AG04449 (cell line): Measurements from ENCODE around the gene CCDC183.

Experiments used
- CTCF ChIA-PET: fragments of 350-600 bp; formaldehyde crosslinking; extraction: SDS; loops from one replicate; lab custom pipeline; 2021; ENCODE audit warnings: antibody characterized with exemption; lab: Yijun Ruan, JAX
- POLR2A ChIA-PET: fragments of 400-600, 350-600 bp; formaldehyde crosslinking; extraction: SDS; loops from one replicate; lab custom pipeline; 2020; ENCODE audit warnings: antibody characterized with exemption, inconsistent platforms; lab: Yijun Ruan, JAX
- DNase-seq: peaks from one replicate; pipeline ENCODE4 v3.0.0-alpha.2; 2010; ENCODE audit warnings: low read depth, low spot score
- H3K4me3 ChIP-seq: 2 replicates; pipeline ENCODE4 v1.5.1; 2011; ENCODE audit warnings: low read depth, mild to moderate bottlenecking, control low read depth, low read length
- CTCF ChIP-seq: IDR thresholded peaks from one replicate; pipeline ENCODE4 v1.5.1; 2011; ENCODE audit warnings: mild to moderate bottlenecking, moderate library complexity, low read length, control low read depth, inconsistent platforms; ENCODE audit not compliant: insufficient read depth; ENCODE audit errors: missing control alignments

Gene CCDC183

GRCh38 chr9:136769710-136770191, 26.4 kb upstream of the CCDC183 start:
- TF ChIP-seq CTCF = peak; percentile 63
- DNase-seq = no peak
- ChIA-PET CTCF (interaction anchor here (0.7 to 7.5 kb wide), 10 partner anchors 8 to 27 kb away, joined by 3 to 64 read pairs (median 4); partner anchors contain the start of genes LCN10 and LCN8), POLR2A (no interaction called here)
- H3K4me3 ChIP-seq = no peak overlapping the region

- POLR2A ChIA-PET = no interaction called here
- CTCF ChIA-PET = interaction anchor here (0.8 to 7.5 kb wide), 7 partner anchors 8 to 262 kb away, joined by 3 to 64 read pairs (median 3); partner anchors contain the start of gene LCN8
- no peak for TF ChIP-seq CTCF
- H3K4me3 ChIP-seq = no peak overlapping the region
- no peak for DNase-seq
Measured at GRCh38 chr9:136771907-136772415, 24.2 kb upstream of the CCDC183 start.

GRCh38 chr9:136773386-136774044, 22.6 kb upstream of the CCDC183 start:
- ChIA-PET POLR2A (no interaction called here), CTCF (interaction anchor here (1.2 to 7.5 kb wide), 5 partner anchors 12 to 261 kb away, joined by 3 to 64 read pairs (median 41); no protein-coding TSS in a partner anchor)
- no peak overlapping the region for H3K4me3 ChIP-seq

GRCh38 chr9:136774416-136775045, 21.6 kb upstream of the CCDC183 start:
- ChIA-PET CTCF (interaction anchor here (1.1 to 6.5 kb wide), 6 partner anchors 8 to 19 kb away, joined by 3 to 60 read pairs (median 4); partner anchors contain the start of genes LCN8 and TMEM141), POLR2A (no interaction called here)
- no peak for DNase-seq
- TF ChIP-seq CTCF = no peak
- H3K4me3 ChIP-seq = no peak overlapping the region

More at GRCh38 chr9:136773386-136774044, 22.6 kb upstream of the CCDC183 start:
- no peak for DNase-seq
- TF ChIP-seq CTCF = no peak

GRCh38 chr9:136775191-136775590, 20.9 kb upstream of the CCDC183 start:
- no peak overlapping the region for H3K4me3 ChIP-seq
- ChIA-PET CTCF (interaction anchor here (1.1 to 6.5 kb wide), 6 partner anchors 9 to 18 kb away, joined by 3 to 60 read pairs (median 4); partner anchors contain the start of genes LCN8 and TMEM141), POLR2A (no interaction called here)

More at GRCh38 chr9:136775191-136775590, 20.9 kb upstream of the CCDC183 start:
- no peak for TF ChIP-seq CTCF
- DNase-seq = no peak
